Neutrophil (primary cell): ENCODE data around the gene AOPEP.

Source experiments
- H3K27ac ChIP-seq: fragments of 200-600 bp; sonication (generic); 2 replicates; pipeline ENCODE4 v1.5.1; 2016; ENCODE audit warnings: mild to moderate bottlenecking, moderate library complexity
- H3K27me3 ChIP-seq: fragments of 200-600 bp; sonication (generic); 2 replicates; pipeline ENCODE4 v1.6.0; 2016; ENCODE audit warnings: mild to moderate bottlenecking
- H3K36me3 ChIP-seq: fragments of 200-600 bp; sonication (generic); 2 replicates; pipeline ENCODE4 v1.5.1; 2017
- H3K4me1 ChIP-seq, 2 experiments: fragments of 200-600 bp in 1 of 2; sonication (generic) in 1 of 2; 1 replicate in 1 of 2; 2 replicates in 1 of 2; pipeline versions ENCODE4 v1.5.1 to v1.6.1; 2013 to 2016; ENCODE audit warnings: low read depth in 1 of 2, low read length in 1 of 2, mild to moderate bottlenecking in 1 of 2, moderate library complexity in 1 of 2; ENCODE audit not compliant: control insufficient read depth in 1 of 2, insufficient read depth in 1 of 2
- H3K4me3 ChIP-seq, 2 experiments: fragments of 200-600 bp in 1 of 2; sonication (generic) in 1 of 2; 1 replicate in 1 of 2; 2 replicates in 1 of 2; pipeline ENCODE4 v1.5.1; 2013 to 2016; ENCODE audit warnings: low read depth in 1 of 2, low read length in 1 of 2, mild to moderate bottlenecking in 1 of 2, moderate library complexity in 1 of 2
- H3K9me3 ChIP-seq: fragments of 200-600 bp; sonication (generic); 2 replicates; pipeline ENCODE4 v1.5.1; 2016
- CTCF ChIP-seq: fragments of 200-600 bp; sonication (generic); IDR thresholded peaks from 2 replicates; pipeline ENCODE4 v1.5.1; 2016; ENCODE audit warnings: antibody characterized with exemption

AOPEP gene

GRCh38 chr9:95108777-95109176 lies 382.3 kb downstream of the AOPEP start:
- Histone ChIP-seq H3K4me3 (no peak overlapping the region), H3K27me3 (no peaks in the 10 kb centered on the region), H3K27ac (no peak overlapping the region), H3K9me3 (no peaks in the 10 kb centered on the region), H3K4me1 (peaks cover 0 to 7% of the 10 kb centered on the region in 2 experiments), H3K36me3 (no peaks in the 10 kb centered on the region)
- TF ChIP-seq CTCF, result no peak

- H3K36me3 ChIP-seq, result no peaks in the 10 kb centered on the region
- peaks cover 0 to 2% of the 10 kb centered on the region in 2 experiments for H3K4me1 ChIP-seq
- H3K27ac ChIP-seq, result no peak overlapping the region
- H3K4me3 ChIP-seq, result no peak overlapping the region
- no peak for TF ChIP-seq CTCF
- H3K9me3 ChIP-seq, result no peaks in the 10 kb centered on the region
- H3K27me3 ChIP-seq, result no peaks in the 10 kb centered on the region
Measured at GRCh38 chr9:95109456-95109855, 383.0 kb downstream of the AOPEP start.

- Histone ChIP-seq H3K9me3 (no peaks in the 10 kb centered on the region), H3K4me1 (no peaks in the 10 kb centered on the region), H3K27ac (no peak overlapping the region), H3K36me3 (no peaks in the 10 kb centered on the region), H3K4me3 (no peak overlapping the region), H3K27me3 (no peaks in the 10 kb centered on the region)
- TF ChIP-seq CTCF, result no peak
Measured at GRCh38 chr9:95110921-95111525, 384.5 kb downstream of the AOPEP start.

GRCh38 chr9:95111716-95112115 lies 385.2 kb downstream of the AOPEP start:
- no peak overlapping the region for H3K4me3 ChIP-seq

GRCh38 chr9:95112436-95113280 lies 386.2 kb downstream of the AOPEP start:
- H3K4me3 ChIP-seq, result no peak overlapping the region
- no peaks in the 10 kb centered on the region for H3K4me1 ChIP-seq
- H3K27me3 ChIP-seq, result no peaks in the 10 kb centered on the region
- no peak for TF ChIP-seq CTCF
- no peaks in the 10 kb centered on the region for H3K36me3 ChIP-seq
- H3K9me3 ChIP-seq, result no peaks in the 10 kb centered on the region
- H3K27ac ChIP-seq, result no peak overlapping the region

More at GRCh38 chr9:95111716-95112115, 385.2 kb downstream of the AOPEP start:
- Histone ChIP-seq H3K4me1 (no peaks in the 10 kb centered on the region), H3K36me3 (no peaks in the 10 kb centered on the region), H3K9me3 (no peaks in the 10 kb centered on the region), H3K27me3 (no peaks in the 10 kb centered on the region), H3K27ac (no peak overlapping the region)
- TF ChIP-seq CTCF, result no peak
